Kidney (tissue), 14 donors: ENCODE results near the gene SH3RF3. TPM values are rescaled to one million over a fixed set of nuclear protein-coding genes. Genes with fewer than 3 reads are reported as not detected.

Experiments
- DNase-seq, 5 donors: peaks; one replicate each; pipeline ENCODE4 v3.0.0-alpha.2; 2013 to 2020
- FAIRE-seq: peaks from 2 replicates; lab custom pipeline; 2012; peaks lifted over from hg19 to GRCh38; lab: Jason Lieb, UNC
- H3K27ac ChIP-seq, 2 donors: one replicate each; pipeline ENCODE4 v1.7.0; 2013; ENCODE audit warnings: low read depth in 2 of 2, low read length in 2 of 2, inconsistent platforms in 1 of 2
- H3K27me3 ChIP-seq: one replicate; pipeline ENCODE4 v1.7.1; 2013; ENCODE audit warnings: low read length, inconsistent platforms; ENCODE audit not compliant: control insufficient read depth, insufficient read depth
- H3K36me3 ChIP-seq, 3 donors: one replicate each; pipeline versions ENCODE4 v1.7.0 to v1.7.1; 2013; ENCODE audit warnings: low read length in 3 of 3, control low read depth in 1 of 3, inconsistent platforms in 1 of 3; ENCODE audit not compliant: insufficient read depth in 3 of 3, control insufficient read depth in 2 of 3
- H3K4me1 ChIP-seq, 3 donors: one replicate each; pipeline versions ENCODE4 v1.7.0 to v1.7.1; 2013; ENCODE audit warnings: low read length in 3 of 3, inconsistent platforms in 1 of 3, low read depth in 1 of 3; ENCODE audit not compliant: control insufficient read depth in 2 of 3, insufficient read depth in 2 of 3
- H3K4me3 ChIP-seq, 3 donors: one replicate each; pipeline versions ENCODE4 v1.7.0 to v1.8.1; 2013; ENCODE audit warnings: low read length in 3 of 3, control low read depth in 1 of 3, inconsistent platforms in 1 of 3
- H3K9ac ChIP-seq, 3 donors: one replicate each; pipeline versions ENCODE4 v1.7.0 to v1.7.1; 2013; ENCODE audit warnings: low read length in 3 of 3, control low read depth in 1 of 3, inconsistent platforms in 1 of 3
- H3K9me3 ChIP-seq, 3 donors: one replicate each; pipeline versions ENCODE4 v1.7.0 to v1.7.1; 2013; ENCODE audit warnings: low read length in 3 of 3, control low read depth in 1 of 3, inconsistent platforms in 1 of 3; ENCODE audit not compliant: control insufficient read depth in 2 of 3, insufficient read depth in 1 of 3
- intact Hi-C: fragments of 100-400 bp; cut with DNase I; formaldehyde crosslinking; loops from one replicate; pipeline ENCODE4 v1.11.1; 2022
- polyA plus RNA-seq: library from polyadenylated mRNA; stranded (reverse); fragments of 350-450 nt; fragmentation: Illumina TruSeq; extraction: RNeasy Lipid Tissue Mini Kit (QIAGEN cat#74804); gene quantifications from one replicate; pipeline ENCODE4 v1.2.3, GENCODE V29; 2014; ENCODE audit warnings: low read depth, low replicate concordance; ENCODE audit not compliant: insufficient read depth
- total RNA-seq: library from RNA; stranded (reverse); fragmentation: NEBNext Ultra II Directional; extraction: Animal tissue kit (Norgen Biotek cat#: 25700); gene quantifications from one replicate; pipeline ENCODE4 v1.2.1, GENCODE V29; 2021
- TF ChIP-seq, protein P1 (sequence below): IDR thresholded peaks from 3 replicates; pipeline ENCODE4 v1.5.1; 2012; ENCODE audit warnings: mild to moderate bottlenecking, moderate library complexity, borderline replicate concordance; ENCODE audit not compliant: insufficient read depth; ENCODE audit errors: extremely low read depth
- donor health status: control.
- donor health status: control.
- donor health status: control.
- donor health status: control.
- donor health status: control.
- donor health status: DM: yes; HTN: yes; CAD: no.
- donor health status: Normal renal cell carcinoma (clear cell type).

SH3RF3 gene
- total and polyA plus RNA-seq, 2 donors from 2014 or later: 1.7 to 10.7 TPM

DNA sequence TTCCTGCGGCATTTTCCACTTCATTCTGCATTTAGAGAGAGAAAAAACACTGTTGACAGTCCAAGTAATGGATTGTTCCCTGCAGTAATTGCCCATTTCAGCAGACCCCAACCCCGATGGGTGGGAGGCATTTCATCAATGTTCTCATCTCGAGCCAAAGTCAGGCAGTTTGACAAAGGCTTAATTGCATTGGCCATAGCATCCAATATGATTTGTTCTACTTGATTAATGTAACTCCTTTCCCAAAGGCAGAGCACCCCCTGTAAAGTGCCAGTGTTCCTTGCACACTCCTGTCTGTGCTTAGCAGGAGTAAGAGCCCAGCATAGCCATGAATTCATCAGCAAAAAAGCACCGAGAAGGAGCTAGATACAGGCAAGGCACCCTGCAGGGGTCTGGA is 310.4 kb downstream of the SH3RF3 start:
- H3K9ac ChIP-seq: no peak overlapping the region
- no peak overlapping the region for H3K27ac ChIP-seq
- TF ChIP-seq, protein P1, sequence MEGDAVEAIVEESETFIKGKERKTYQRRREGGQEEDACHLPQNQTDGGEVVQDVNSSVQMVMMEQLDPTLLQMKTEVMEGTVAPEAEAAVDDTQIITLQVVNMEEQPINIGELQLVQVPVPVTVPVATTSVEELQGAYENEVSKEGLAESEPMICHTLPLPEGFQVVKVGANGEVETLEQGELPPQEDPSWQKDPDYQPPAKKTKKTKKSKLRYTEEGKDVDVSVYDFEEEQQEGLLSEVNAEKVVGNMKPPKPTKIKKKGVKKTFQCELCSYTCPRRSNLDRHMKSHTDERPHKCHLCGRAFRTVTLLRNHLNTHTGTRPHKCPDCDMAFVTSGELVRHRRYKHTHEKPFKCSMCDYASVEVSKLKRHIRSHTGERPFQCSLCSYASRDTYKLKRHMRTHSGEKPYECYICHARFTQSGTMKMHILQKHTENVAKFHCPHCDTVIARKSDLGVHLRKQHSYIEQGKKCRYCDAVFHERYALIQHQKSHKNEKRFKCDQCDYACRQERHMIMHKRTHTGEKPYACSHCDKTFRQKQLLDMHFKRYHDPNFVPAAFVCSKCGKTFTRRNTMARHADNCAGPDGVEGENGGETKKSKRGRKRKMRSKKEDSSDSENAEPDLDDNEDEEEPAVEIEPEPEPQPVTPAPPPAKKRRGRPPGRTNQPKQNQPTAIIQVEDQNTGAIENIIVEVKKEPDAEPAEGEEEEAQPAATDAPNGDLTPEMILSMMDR: no peak
- intact Hi-C loops: no loop called here
- H3K36me3 ChIP-seq: no peaks in the 10 kb centered on the region
- peaks cover 0 to 17% (median 2%) of the 10 kb centered on the region in 3 donors for H3K9me3 ChIP-seq
- FAIRE-seq: no peak
- DNase-seq: peak in 1 of 5 donors; percentile 14
- no peak overlapping the region for H3K4me3 ChIP-seq
- H3K27me3 ChIP-seq: no peaks in the 10 kb centered on the region
- no peaks in the 10 kb centered on the region for H3K4me1 ChIP-seq

DNA sequence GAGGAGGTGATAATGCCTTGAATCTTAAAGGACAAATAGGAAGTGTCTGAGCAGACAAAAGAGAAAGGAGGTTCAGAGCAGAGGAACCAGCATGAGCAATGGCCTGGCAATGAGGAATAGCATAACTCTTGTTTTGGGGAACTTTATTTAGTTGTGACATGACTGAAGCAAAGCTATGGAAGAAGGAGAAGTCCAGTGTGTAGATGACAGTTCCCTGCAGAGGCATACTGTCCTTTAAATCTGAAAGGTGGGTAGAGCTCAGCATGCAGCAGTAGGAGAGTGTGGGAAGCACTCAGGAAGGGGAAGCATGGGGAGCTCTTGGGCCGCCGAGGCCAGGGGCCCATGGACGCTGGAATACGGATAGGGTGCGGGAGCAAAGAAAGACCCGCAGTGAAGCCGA is 311.0 kb downstream of the SH3RF3 start:
- no peak for FAIRE-seq

DNA sequence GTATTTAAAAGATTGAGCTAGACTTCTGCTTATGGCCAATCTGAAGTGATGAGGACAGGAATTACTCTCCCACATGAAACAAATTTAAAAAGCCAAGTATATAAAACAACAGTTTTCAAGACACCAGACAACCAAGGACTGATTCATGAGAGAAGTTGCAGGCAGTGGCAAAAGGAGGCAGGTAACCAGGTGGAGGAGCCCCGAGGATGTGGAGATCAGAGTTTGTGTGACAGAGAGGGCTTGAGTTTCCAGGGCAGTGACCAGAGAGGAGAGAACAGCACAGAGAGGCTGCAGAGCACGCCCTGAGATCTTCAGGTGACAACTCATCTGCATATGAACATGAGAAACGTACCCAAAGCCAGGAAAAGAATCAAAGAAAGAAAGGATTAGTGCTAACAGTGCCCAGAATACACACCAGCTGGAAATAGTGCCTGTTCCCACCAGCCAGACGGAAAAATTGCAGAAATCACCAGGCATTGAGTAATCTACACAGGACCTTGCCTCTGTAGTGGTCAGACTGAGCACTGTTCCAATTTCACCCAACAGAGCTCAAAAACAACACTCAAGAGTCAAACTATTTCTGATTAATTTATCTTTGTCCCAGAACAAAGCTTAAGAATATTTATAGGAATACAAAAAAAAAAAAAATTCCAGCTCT is 311.6 kb downstream of the SH3RF3 start:
- TF ChIP-seq, protein P1: no peak
- no peak for FAIRE-seq

More for the DNA sequence above, 311.0 kb downstream of the SH3RF3 start:
- TF ChIP-seq, protein P1: no peak
- DNase-seq: no peak
- Histone ChIP-seq H3K9ac (no peak overlapping the region), H3K4me1 (no peaks in the 10 kb centered on the region), H3K9me3 (peaks cover 0 to 21% (median 2%) of the 10 kb centered on the region in 3 donors), H3K4me3 (no peak overlapping the region), H3K27me3 (no peaks in the 10 kb centered on the region), H3K36me3 (no peaks in the 10 kb centered on the region), H3K27ac (no peak overlapping the region)
- intact Hi-C loops: no loop called here

More for the DNA sequence above, 311.6 kb downstream of the SH3RF3 start:
- Histone ChIP-seq H3K27ac (no peak overlapping the region), H3K36me3 (no peaks in the 10 kb centered on the region), H3K9me3 (peaks cover 0 to 21% (median 2%) of the 10 kb centered on the region in 3 donors), H3K4me3 (no peak overlapping the region), H3K9ac (no peak overlapping the region), H3K4me1 (no peaks in the 10 kb centered on the region), H3K27me3 (no peaks in the 10 kb centered on the region)
- intact Hi-C loops: no loop called here
- peak in 1 of 5 donors; percentile 20 for DNase-seq
